ENCODE data around the gene SHKBP1.
"Not testable (repeated sequence)": the region's sequence is repeated elsewhere in the genome, so short reads cannot be mapped to it uniquely, and the experiment has no call there.

The SHKBP1 gene

GRCh38 chr19:40585241-40585981, 8.7 kb downstream of the SHKBP1 start:
- DNase-seq: peak; percentile 67

- DNase-seq: no peak
Observed at GRCh38 chr19:40585982-40586422, 9.3 kb downstream of the SHKBP1 start.

- no peak for DNase-seq
Observed at GRCh38 chr19:40586611-40587010, 9.9 kb downstream of the SHKBP1 start.

GRCh38 chr19:40588110-40588854, 11.6 kb downstream of the SHKBP1 start:
- peak; percentile 28 for DNase-seq

GRCh38 chr19:40588926-40589569, 12.4 kb downstream of the SHKBP1 start:
- no peak for DNase-seq

- DNase-seq: no peak
Observed at GRCh38 chr19:40589591-40590429, 13.1 kb downstream of the SHKBP1 start.

GRCh38 chr19:40590464-40591265, 14.0 kb downstream of the SHKBP1 start:
- DNase-seq: no peak

- not testable (repeated sequence) for DNase-seq
Observed at GRCh38 chr19:40591724-40592123, 15.1 kb downstream of the SHKBP1 start.

GRCh38 chr19:40592170-40592569, 15.5 kb downstream of the SHKBP1 start:
- DNase-seq: peak; percentile 33

GRCh38 chr19:40594255-40594654, 17.6 kb downstream of the SHKBP1 start:
- DNase-seq: no peak

GRCh38 chr19:40594657-40595091, 18.0 kb downstream of the SHKBP1 start:
- peak; percentile 63 for DNase-seq

GRCh38 chr19:40596608-40597328, 20.1 kb downstream of the SHKBP1 start:
- peak; percentile 52 for DNase-seq

- DNase-seq: no peak
Observed at GRCh38 chr19:40597329-40597838, 20.7 kb downstream of the SHKBP1 start.

- DNase-seq: peak; percentile 90
Observed at GRCh38 chr19:40598121-40598917, 21.6 kb downstream of the SHKBP1 start.

- no peak for DNase-seq
Observed at GRCh38 chr19:40598918-40599307, 22.2 kb downstream of the SHKBP1 start.

GRCh38 chr19:40599331-40599901, 22.7 kb downstream of the SHKBP1 start:
- DNase-seq: no peak

GRCh38 chr19:40599902-40600569, 23.4 kb downstream of the SHKBP1 start:
- DNase-seq: no peak

GRCh38 chr19:40600570-40601133, 24.0 kb downstream of the SHKBP1 start:
- no peak for DNase-seq

All from fibroblast of upper back skin (primary cell).